Thyroid gland (tissue), 4 donors: Measurements from ENCODE around the gene PPHLN1. TPM values are rescaled to one million over a fixed set of nuclear protein-coding genes. Genes with fewer than 3 reads are reported as not detected.

Source experiments
- DNase-seq, 2 donors: peaks; one replicate each; pipeline ENCODE4 v3.0.0-alpha.2; 2019
- H3K27ac ChIP-seq, 3 donors: fragments of 200-600 bp; sonication (generic); 1 replicate in 2 of 3; 2 replicates in 1 of 3; pipeline ENCODE4 v1.5.1; 2016 to 2019; ENCODE audit warnings: mild to moderate bottlenecking in 1 of 3, moderate library complexity in 1 of 3
- H3K27me3 ChIP-seq: fragments of 200-600 bp; sonication (generic); one replicate; pipeline ENCODE4 v1.5.1; 2019
- H3K36me3 ChIP-seq, 2 donors: fragments of 200-600 bp; sonication (generic); one replicate each; pipeline ENCODE4 v1.5.1; 2016 to 2019
- H3K4me1 ChIP-seq, 2 donors: fragments of 200-600 bp; sonication (generic); one replicate each; pipeline ENCODE4 v1.5.1; 2017 to 2019
- H3K4me3 ChIP-seq, 3 donors: fragments of 200-600 bp; sonication (generic); replicated peaks in 1 of 3; 1 replicate in 2 of 3; 2 replicates in 1 of 3; pipeline ENCODE4 v1.5.1; 2016; ENCODE audit warnings: mild to moderate bottlenecking in 1 of 3
- H3K9me3 ChIP-seq: fragments of 200-600 bp; sonication (generic); one replicate; pipeline ENCODE4 v1.5.1; 2017
- CTCF ChIP-seq, 6 experiments: fragments of 200-600 bp in 3 of 6; fragments of 450-650 bp in 3 of 6; sonication (generic) in 3 of 6; IDR thresholded peaks; one replicate each; pipeline ENCODE4 v1.5.1; 2016 to 2019; ENCODE audit warnings: antibody characterized with exemption in 6 of 6, mild to moderate bottlenecking in 2 of 6, inconsistent platforms in 1 of 6, moderate library complexity in 1 of 6
- POLR2A ChIP-seq, 2 donors: fragments of 450-650 bp; IDR thresholded peaks; one replicate each; pipeline ENCODE4 v1.6.1; 2017; ENCODE audit warnings: antibody characterized with exemption in 2 of 2, mild to moderate bottlenecking in 2 of 2, moderate library complexity in 1 of 2
- WGBS, 2 donors: methylation state at CpG; one replicate each; pipeline ENCODE4 v1.1.5; 2017; 5-methylcytosine and 5-hydroxymethylcytosine counted together
- intact Hi-C: fragments of 100-400 bp; cut with DNase I; formaldehyde crosslinking; loops from one replicate; pipeline ENCODE4 v1.15.1; 2023
- total RNA-seq, 4 donors: library from RNA; depleted of rRNA; stranded (reverse); fragments of >200 nt; gene quantifications; one replicate each; pipeline ENCODE4 v1.2.3, GENCODE V29; 2016

Gene PPHLN1
- total RNA-seq, 4 donors from 2014 or later = 57.9 to 91.3 (median 66.3) TPM

GRCh38 chr12:42356344-42356743 lies 30.4 kb downstream of the PPHLN1 start:
- Histone ChIP-seq H3K36me3 (peaks cover 3 to 4% of the 10 kb centered on the region in 2 donors), H3K27me3 (no peaks in the 10 kb centered on the region), H3K27ac (no peak overlapping the region), H3K9me3 (no peaks in the 10 kb centered on the region), H3K4me1 (no peaks in the 10 kb centered on the region), H3K4me3 (no peak overlapping the region)
- TF ChIP-seq CTCF (IDR thresholded peaks at IDR 0.05) (no peak), POLR2A (IDR thresholded peaks at IDR 0.05) (no peak)
- no peak for DNase-seq
- 85 to 89% methylated on average over 2 of the region's 2 CpGs for WGBS, 2 donors
- intact Hi-C loops = no loop called here

DNA sequence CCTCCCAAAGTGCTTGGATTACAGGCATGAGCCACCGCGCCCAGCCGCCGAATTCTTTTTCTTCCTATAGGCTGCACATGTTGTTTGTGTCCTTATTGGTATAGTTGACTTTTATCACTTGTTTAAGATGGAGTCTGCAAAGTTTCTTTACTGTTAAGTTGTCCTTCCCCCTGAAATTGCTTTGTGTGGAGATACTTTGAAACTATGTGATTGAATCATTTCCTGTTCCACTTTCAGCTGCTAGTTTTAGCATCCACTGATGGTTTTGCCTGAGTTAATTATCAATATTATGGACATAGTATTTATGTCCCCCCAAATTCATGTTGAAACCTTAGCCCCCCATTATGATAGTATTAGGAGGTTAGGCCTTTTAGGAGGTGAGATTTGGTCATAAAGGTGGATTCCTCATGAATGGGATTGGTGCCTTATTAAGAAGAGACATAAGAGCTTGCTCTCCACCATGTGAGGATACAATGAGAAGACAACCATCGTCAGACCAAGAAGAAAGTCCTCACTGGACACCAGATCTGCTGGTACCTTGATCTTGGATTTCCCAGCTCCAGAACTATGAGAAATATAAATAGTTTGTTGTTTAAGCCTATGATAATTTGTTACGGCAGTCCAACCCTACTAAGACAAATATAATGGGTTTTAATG lies 34.9 kb downstream of the PPHLN1 start:
- Histone ChIP-seq H3K4me1 (no peaks in the 10 kb centered on the region), H3K9me3 (no peaks in the 10 kb centered on the region), H3K27me3 (no peaks in the 10 kb centered on the region), H3K4me3 (no peak overlapping the region), H3K27ac (no peak overlapping the region), H3K36me3 (peaks cover 0 to 3% of the 10 kb centered on the region in 2 donors)
- WGBS, 2 donors = 97% methylated on average over 6 of the region's 6 CpGs
- intact Hi-C loops = no loop called here
- DNase-seq = no peak
- TF ChIP-seq POLR2A (IDR thresholded peaks at IDR 0.05) (no peak), CTCF (IDR thresholded peaks at IDR 0.05) (no peak)

- Histone ChIP-seq H3K4me3 (no peak overlapping the region), H3K27ac (no peak overlapping the region), H3K9me3 (no peaks in the 10 kb centered on the region), H3K4me1 (no peaks in the 10 kb centered on the region), H3K27me3 (no peaks in the 10 kb centered on the region), H3K36me3 (no peaks in the 10 kb centered on the region)
- no peak for DNase-seq
- TF ChIP-seq CTCF (IDR thresholded peaks at IDR 0.05) (no peak), POLR2A (IDR thresholded peaks at IDR 0.05) (no peak)
- 92 to 94% methylated on average over 4 of the region's 4 CpGs for WGBS, 2 donors
- intact Hi-C loops = no loop called here
These were observed 36.1 kb downstream of the PPHLN1 start for GRCh38 chr12:42361909-42362646.

DNA sequence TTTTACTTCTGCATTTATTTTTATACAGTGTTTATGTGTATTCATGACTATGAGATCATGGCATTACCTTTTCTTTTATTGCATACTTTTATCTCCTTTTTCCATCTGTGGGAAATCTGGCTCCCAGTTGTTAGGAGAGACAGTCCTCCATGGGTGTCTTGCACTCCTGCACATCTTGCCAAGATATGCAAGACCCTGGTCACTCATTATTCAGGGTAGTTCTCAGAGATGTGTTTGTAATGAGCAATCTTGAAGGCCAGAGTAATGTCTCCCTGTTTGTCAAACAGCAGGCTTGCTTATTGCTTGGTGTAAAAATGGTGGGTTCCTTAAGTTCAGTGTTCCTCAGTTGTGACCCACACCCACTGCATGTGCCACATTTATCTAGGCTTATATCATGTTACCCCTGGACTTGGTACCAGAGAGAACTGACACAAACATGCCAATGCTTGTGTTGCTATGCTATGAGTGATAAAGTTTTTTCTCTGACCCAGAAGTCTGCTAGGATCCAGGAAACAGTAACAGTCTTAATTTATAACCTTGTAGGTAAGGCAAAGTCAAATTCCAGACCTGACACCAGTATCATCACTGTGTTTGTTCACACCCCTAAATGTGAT lies 36.8 kb downstream of the PPHLN1 start:
- H3K4me1 ChIP-seq = no peaks in the 10 kb centered on the region
- intact Hi-C loops = no loop called here
- H3K36me3 ChIP-seq = no peaks in the 10 kb centered on the region
- no peak overlapping the region for H3K27ac ChIP-seq
- H3K4me3 ChIP-seq = no peak overlapping the region
- no peaks in the 10 kb centered on the region for H3K27me3 ChIP-seq
- no peaks in the 10 kb centered on the region for H3K9me3 ChIP-seq
- DNase-seq = no peak
- TF ChIP-seq POLR2A (IDR thresholded peaks at IDR 0.05) = no peak
- no peak for TF ChIP-seq CTCF (IDR thresholded peaks at IDR 0.05)

GRCh38 chr12:42364692-42365091 lies 38.7 kb downstream of the PPHLN1 start:
- Histone ChIP-seq H3K27ac (no peak overlapping the region), H3K36me3 (no peaks in the 10 kb centered on the region), H3K4me1 (no peaks in the 10 kb centered on the region), H3K9me3 (no peaks in the 10 kb centered on the region), H3K27me3 (no peaks in the 10 kb centered on the region), H3K4me3 (no peak overlapping the region)
- TF ChIP-seq POLR2A (IDR thresholded peaks at IDR 0.05) (no peak), CTCF (IDR thresholded peaks at IDR 0.05) (no peak)
- DNase-seq = no peak
- intact Hi-C loops = no loop called here
- 76 to 80% methylated on average over 9 of the region's 9 CpGs for WGBS, 2 donors
